Stomach (tissue), 9 donors: ENCODE results near the gene CTR9. TPM values are rescaled to one million over a fixed set of nuclear protein-coding genes. Genes with fewer than 3 reads are reported as not detected.

Experiments
- DNase-seq, 2 donors: peaks; one replicate each; pipeline versions ENCODE4 v3.0.0 to v3.0.0-alpha.2; 2013 to 2019
- H3K27ac ChIP-seq, 5 donors: fragments of 200-600 bp in 4 of 5; sonication (generic) in 4 of 5; one replicate each; pipeline ENCODE4 v1.5.1; 2013 to 2019; ENCODE audit warnings: mild to moderate bottlenecking in 1 of 5, moderate library complexity in 1 of 5
- H3K27me3 ChIP-seq, 3 donors: fragments of 200-600 bp; sonication (generic); one replicate each; pipeline ENCODE4 v1.5.1; 2017 to 2019; ENCODE audit warnings: mixed run types in 1 of 3
- H3K36me3 ChIP-seq, 4 donors: fragments of 200-600 bp; sonication (generic); 1 replicate in 3 of 4; 2 replicates in 1 of 4; pipeline ENCODE4 v1.5.1; 2016 to 2019
- H3K4me1 ChIP-seq, 4 donors: fragments of 200-600 bp; sonication (generic); one replicate each; pipeline ENCODE4 v1.5.1; 2016 to 2019
- H3K4me3 ChIP-seq, 4 donors: fragments of 200-600 bp; sonication (generic) in 3 of 4; one replicate each; pipeline ENCODE4 v1.5.1; 2016 to 2019; ENCODE audit warnings: mild to moderate bottlenecking in 1 of 4
- H3K9me3 ChIP-seq, 4 donors: fragments of 200-600 bp; sonication (generic); one replicate each; pipeline ENCODE4 v1.5.1; 2016 to 2019
- EP300 ChIP-seq: sonication (generic); formaldehyde crosslinking; IDR thresholded peaks from one replicate; pipeline ENCODE4 v1.6.1; 2017; ENCODE audit warnings: antibody characterized with exemption
- POLR2A ChIP-seq, 4 donors: fragments of 450-650 bp; IDR thresholded peaks; one replicate each; pipeline ENCODE4 v1.6.1; 2016; ENCODE audit warnings: antibody characterized with exemption in 4 of 4, control low read depth in 2 of 4, mild to moderate bottlenecking in 1 of 4, moderate library complexity in 1 of 4
- POLR2AphosphoS5 ChIP-seq, 3 donors: sonication (generic); formaldehyde crosslinking; IDR thresholded peaks; one replicate each; pipeline ENCODE4 v1.6.1; 2016; ENCODE audit warnings: antibody characterized with exemption in 3 of 3
- WGBS, 5 donors: extraction: QIAGEN DNeasy Blood & Tissue Kit in 3 of 5; methylation state at CpG; one replicate each; pipeline versions ENCODE4 v1.1.5 to v1.1.7; 2013 to 2018; 5-methylcytosine and 5-hydroxymethylcytosine counted together
- intact Hi-C: fragments of 100-400 bp; cut with DNase I; formaldehyde crosslinking; loops from one replicate; pipeline ENCODE4 v1.15.1; 2023; ENCODE audit warnings: low total_unique reads
- polyA plus RNA-seq, 3 donors: library from polyadenylated mRNA; stranded (reverse); fragments of 200-250 nt; gene quantifications; one replicate each; pipeline ENCODE4 v1.2.3, GENCODE V29; 2013
- total RNA-seq, 5 donors: library from RNA; depleted of rRNA; stranded (reverse); fragments of >200 nt; gene quantifications; one replicate each; pipeline versions ENCODE4 v1.1.0 to v1.2.3, GENCODE V29; 2014 to 2016
- TF ChIP-seq, protein P1 (sequence below), 7 experiments: fragments of 450-650 bp in 4 of 7; fragments of 200-600 bp in 3 of 7; sonication (generic) in 3 of 7; IDR thresholded peaks; one replicate each; pipeline ENCODE4 v1.5.1; 2016 to 2019; ENCODE audit warnings: antibody characterized with exemption in 7 of 7, control low read depth in 2 of 7, mild to moderate bottlenecking in 1 of 7
- donor health status: healthy with polysubstance abuse.
- donor health status: Bipolar disorder and iron deficiency.
- donor health status: healthy.

Gene CTR9
- total and polyA plus RNA-seq, 8 donors, result 9.1 to 39.5 (median 10.4) TPM

- peaks cover 0 to 4% (median 0%) of the 10 kb centered on the region in 4 donors for H3K4me1 ChIP-seq
- H3K27ac ChIP-seq, result no peak overlapping the region
- H3K36me3 ChIP-seq, result no peaks in the 10 kb centered on the region
- no peaks in the 10 kb centered on the region for H3K9me3 ChIP-seq
- DNase-seq, result no peak
- intact Hi-C loops, result no loop called here
- H3K4me3 ChIP-seq, result no peak overlapping the region
- TF ChIP-seq POLR2A (IDR thresholded peaks at IDR 0.05) (no peak), POLR2AphosphoS5 (IDR thresholded peaks at IDR 0.05) (no peak), EP300 (no peak)
- TF ChIP-seq, protein P1, sequence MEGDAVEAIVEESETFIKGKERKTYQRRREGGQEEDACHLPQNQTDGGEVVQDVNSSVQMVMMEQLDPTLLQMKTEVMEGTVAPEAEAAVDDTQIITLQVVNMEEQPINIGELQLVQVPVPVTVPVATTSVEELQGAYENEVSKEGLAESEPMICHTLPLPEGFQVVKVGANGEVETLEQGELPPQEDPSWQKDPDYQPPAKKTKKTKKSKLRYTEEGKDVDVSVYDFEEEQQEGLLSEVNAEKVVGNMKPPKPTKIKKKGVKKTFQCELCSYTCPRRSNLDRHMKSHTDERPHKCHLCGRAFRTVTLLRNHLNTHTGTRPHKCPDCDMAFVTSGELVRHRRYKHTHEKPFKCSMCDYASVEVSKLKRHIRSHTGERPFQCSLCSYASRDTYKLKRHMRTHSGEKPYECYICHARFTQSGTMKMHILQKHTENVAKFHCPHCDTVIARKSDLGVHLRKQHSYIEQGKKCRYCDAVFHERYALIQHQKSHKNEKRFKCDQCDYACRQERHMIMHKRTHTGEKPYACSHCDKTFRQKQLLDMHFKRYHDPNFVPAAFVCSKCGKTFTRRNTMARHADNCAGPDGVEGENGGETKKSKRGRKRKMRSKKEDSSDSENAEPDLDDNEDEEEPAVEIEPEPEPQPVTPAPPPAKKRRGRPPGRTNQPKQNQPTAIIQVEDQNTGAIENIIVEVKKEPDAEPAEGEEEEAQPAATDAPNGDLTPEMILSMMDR (IDR thresholded peaks at IDR 0.05), result no peak
- H3K27me3 ChIP-seq, result peaks cover 0 to 6% (median 0%) of the 10 kb centered on the region in 3 donors
These were observed 25.2 kb upstream of the CTR9 start for GRCh38 chr11:10725907-10726253.

DNA sequence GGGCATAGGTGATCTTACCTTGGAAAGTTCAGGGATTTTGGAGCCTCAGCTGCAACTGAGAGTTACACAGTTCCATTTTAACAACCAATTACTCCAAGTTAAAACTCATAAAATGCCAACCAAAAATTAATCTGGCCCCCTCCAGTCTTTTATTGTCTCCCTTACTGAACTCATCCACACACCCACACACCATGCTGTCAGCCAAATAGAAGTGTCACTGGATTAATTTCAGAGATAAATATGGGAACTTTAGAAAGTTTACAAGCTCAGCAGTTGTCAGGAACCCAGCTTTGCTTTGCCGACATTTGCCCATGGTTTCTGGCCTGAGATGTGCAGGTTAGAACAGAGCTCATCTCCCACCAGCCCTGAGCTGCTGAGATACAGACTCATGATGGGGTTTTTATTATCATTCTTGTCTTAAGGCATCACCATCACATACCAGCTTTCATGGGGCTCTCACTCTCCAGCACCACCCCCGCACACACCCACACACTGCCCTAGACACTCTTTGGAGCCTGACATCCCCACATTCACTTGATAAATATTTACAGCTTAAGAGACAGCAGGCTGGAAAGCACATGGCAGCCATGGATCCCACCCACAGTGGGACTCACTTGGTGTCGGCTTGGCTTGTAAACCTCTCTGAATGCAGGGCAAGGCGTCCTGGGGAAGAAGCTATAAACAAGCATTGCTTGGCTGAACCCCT, 23.7 kb upstream of the CTR9 start:
- Histone ChIP-seq H3K27me3 (peaks cover 0 to 6% (median 0%) of the 10 kb centered on the region in 3 donors), H3K4me3 (no peak overlapping the region), H3K4me1 (peaks cover 0 to 4% (median 0%) of the 10 kb centered on the region in 4 donors), H3K9me3 (peaks cover 0 to 5% (median 0%) of the 10 kb centered on the region in 4 donors), H3K36me3 (no peaks in the 10 kb centered on the region), H3K27ac (peak overlapping the region in 1 of 5 donors; percentile 58)
- TF ChIP-seq POLR2AphosphoS5 (IDR thresholded peaks at IDR 0.05), result peak in 1 of 3 donors; percentile 33
- no peak for TF ChIP-seq POLR2A (IDR thresholded peaks at IDR 0.05)
- no peak for DNase-seq
- intact Hi-C loops, result no loop called here
- 62 to 76% (median 64%) methylated on average over 4 of the region's 4 CpGs for WGBS, 5 donors

DNA sequence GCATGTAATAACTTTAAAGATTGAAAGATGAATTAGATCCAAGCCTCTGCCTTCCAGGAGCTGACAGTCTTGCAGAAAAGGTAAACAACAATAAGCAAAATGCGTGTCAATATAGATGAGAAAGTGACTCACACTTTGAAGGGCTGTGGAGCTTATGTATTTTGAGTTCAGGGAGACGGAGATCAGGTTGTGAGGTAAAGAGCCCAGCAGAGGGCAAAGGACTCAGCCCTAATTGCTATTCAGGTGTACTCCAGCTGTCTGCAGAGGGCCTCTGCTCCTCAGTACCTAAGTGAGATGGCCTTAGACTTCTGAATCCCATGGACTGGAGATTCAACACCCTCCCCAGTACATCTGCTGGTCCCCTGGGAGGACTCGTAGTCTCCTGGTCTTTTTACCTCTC, 22.9 kb upstream of the CTR9 start:
- Histone ChIP-seq H3K27me3 (peaks cover 0 to 6% (median 0%) of the 10 kb centered on the region in 3 donors), H3K36me3 (no peaks in the 10 kb centered on the region), H3K4me1 (peaks cover 0 to 4% (median 0%) of the 10 kb centered on the region in 4 donors), H3K9me3 (peaks cover 0 to 6% (median 0%) of the 10 kb centered on the region in 4 donors), H3K4me3 (no peak overlapping the region), H3K27ac (peak overlapping the region in 3 of 5 donors; percentile 12 to 58 (median 15))
- no peak for DNase-seq
- 61 to 78% (median 66%) methylated on average over 3 of the region's 3 CpGs for WGBS, 5 donors
- TF ChIP-seq, protein P1 (IDR thresholded peaks at IDR 0.05), result no peak
- TF ChIP-seq POLR2A (IDR thresholded peaks at IDR 0.05) (no peak), POLR2AphosphoS5 (IDR thresholded peaks at IDR 0.05) (no peak), EP300 (no peak)
- intact Hi-C loops, result no loop called here

DNA sequence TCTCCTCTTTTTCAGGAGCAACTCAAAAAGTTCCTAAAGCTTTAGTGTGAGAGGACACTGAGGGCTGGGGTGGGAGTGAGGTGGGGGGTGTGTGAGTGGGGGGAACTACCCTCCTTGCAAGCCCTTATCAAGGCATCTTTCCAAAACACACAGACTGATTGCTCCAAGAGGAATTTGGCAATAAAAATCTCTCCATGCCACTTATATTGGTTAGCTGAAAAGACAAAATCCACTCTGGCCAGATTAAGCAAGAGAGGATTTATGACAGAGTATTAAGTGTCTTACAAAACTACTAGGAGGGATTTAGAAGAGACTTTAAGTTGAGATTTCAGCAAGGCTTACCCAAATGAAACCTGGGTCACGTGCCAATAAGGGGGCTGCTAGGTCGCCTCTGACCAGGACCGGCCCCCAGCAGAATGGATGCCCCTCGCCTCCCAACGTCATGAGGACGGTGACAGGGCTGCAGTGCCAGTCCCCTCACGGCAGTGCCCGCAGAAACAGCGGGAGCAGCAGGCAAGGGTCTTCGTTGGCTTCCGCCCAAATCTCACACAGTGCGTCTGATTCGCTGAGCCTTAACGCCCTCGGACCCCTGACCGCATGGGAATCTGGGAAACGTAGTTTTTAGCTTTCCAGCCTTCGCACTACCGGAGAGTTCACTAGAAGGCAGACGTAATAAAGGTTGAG, 22.1 kb upstream of the CTR9 start:
- Histone ChIP-seq H3K27me3 (peaks cover 0 to 6% (median 0%) of the 10 kb centered on the region in 3 donors), H3K4me3 (no peak overlapping the region), H3K9me3 (peaks cover 0 to 6% (median 0%) of the 10 kb centered on the region in 4 donors), H3K36me3 (no peaks in the 10 kb centered on the region), H3K27ac (peak overlapping the region in 4 of 5 donors; percentile 46 to 71 (median 52)), H3K4me1 (peaks cover 0 to 4% (median 0%) of the 10 kb centered on the region in 4 donors)
- intact Hi-C loops, result no loop called here
- peak in 1 of 2 donors; percentile 81 for DNase-seq
- 31 to 58% (median 37%) methylated on average over 6 to 20 of the region's 20 CpGs for WGBS, 5 donors
- TF ChIP-seq POLR2AphosphoS5 (IDR thresholded peaks at IDR 0.05) (no peak), POLR2A (IDR thresholded peaks at IDR 0.05) (no peak), EP300 (no peak)
- TF ChIP-seq, protein P1 (IDR thresholded peaks at IDR 0.05), result no peak
